Measurements from ENCODE around the gene SPRR3.

GRCh38 chr1:153049211-153049610 lies 47.7 kb downstream of the SPRR3 start:
- TF ChIP-seq ELF4 (IDR thresholded peaks at IDR 0.05) (no peak), ZNF384 (IDR thresholded peaks at IDR 0.05) (no peak), SP1 (IDR thresholded peaks at IDR 0.05) (no peak), CTBP1 (IDR thresholded peaks at IDR 0.05; ENCODE audit: borderline replicate concordance) (no peak), BHLHE40 (IDR thresholded peaks at IDR 0.05; ENCODE audit: borderline replicate concordance) (no peak), FOXK2 (IDR thresholded peaks at IDR 0.05) (no peak), L3MBTL2 (conservative IDR thresholded peaks at IDR 0.05) (no peak), FOXM1 (IDR thresholded peaks at IDR 0.05; ENCODE audit: borderline replicate concordance) (no peak), TARDBP (IDR thresholded peaks at IDR 0.05) (no peak), FOXA1 (IDR thresholded peaks at IDR 0.05) (no peak), ARNT (IDR thresholded peaks at IDR 0.05) (no peak), PKNOX1 (IDR thresholded peaks at IDR 0.05) (no peak), NFRKB (IDR thresholded peaks at IDR 0.05) (no peak)
